GM12801 (cell line): ENCODE data around the gene CCNY.

ENCODE experiments used
- CTCF ChIP-seq: IDR thresholded peaks from one replicate; pipeline ENCODE4 v1.5.1; 2011; ENCODE audit warnings: control low read depth; ENCODE audit not compliant: insufficient read length; ENCODE audit errors: extremely low read depth

The CCNY gene

GRCh38 chr10:35554036-35554435, 217.7 kb downstream of the CCNY start:
- TF ChIP-seq CTCF, result no peak

- TF ChIP-seq CTCF, result no peak
These were observed 218.2 kb downstream of the CCNY start for GRCh38 chr10:35554461-35555056.

GRCh38 chr10:35555962-35556930, 219.9 kb downstream of the CCNY start:
- TF ChIP-seq CTCF, result no peak

- TF ChIP-seq CTCF, result no peak
These were observed 222.0 kb downstream of the CCNY start for GRCh38 chr10:35558276-35558675.

DNA sequence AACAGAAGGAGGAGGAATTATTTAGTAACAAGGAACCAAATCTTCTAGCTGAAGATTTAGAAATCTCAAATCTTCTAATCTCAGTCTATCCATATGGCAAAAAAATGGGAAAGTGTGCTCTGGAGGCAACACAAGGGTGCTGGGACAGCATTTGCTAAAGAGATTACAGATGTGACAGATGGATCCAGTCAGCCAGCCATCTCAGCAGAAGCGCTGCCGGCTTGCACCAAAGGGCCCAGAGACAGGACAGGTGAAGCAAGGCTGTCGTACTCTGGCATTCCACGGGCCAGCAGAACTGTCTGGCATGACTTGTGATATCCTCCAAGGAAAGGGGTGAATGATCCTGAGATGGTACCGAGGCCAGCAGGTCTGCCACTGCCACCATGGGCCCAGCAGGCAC, 223.1 kb downstream of the CCNY start:
- no peak for TF ChIP-seq CTCF

DNA sequence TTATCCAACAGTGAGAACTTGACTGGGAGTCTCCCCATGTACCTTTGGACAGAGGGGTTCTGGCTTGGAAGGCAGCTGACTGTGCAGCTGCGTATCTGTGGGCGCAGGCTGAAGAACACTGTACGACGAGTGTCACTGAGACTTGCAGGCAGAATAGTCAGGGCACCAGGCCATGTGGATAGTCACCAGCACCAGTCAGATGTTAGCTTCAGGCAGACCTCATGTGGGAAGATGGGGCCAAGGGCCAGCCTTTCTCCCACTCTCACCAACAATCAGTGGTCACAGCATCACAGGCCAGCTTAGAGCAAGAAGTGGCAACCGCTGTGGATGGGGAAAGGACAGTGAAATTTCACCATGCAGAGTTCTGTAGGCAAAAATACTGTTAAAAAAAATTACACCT, 225.4 kb downstream of the CCNY start:
- TF ChIP-seq CTCF, result no peak

- TF ChIP-seq CTCF, result no peak
These were observed 226.1 kb downstream of the CCNY start for GRCh38 chr10:35562427-35562826.
